A549 (cell line): Measurements from ENCODE around the gene CYB5D1.

Experiments used
- CHD2 ChIP-seq: fragments of 150-350 bp; IDR thresholded peaks from 2 replicates; pipeline ENCODE4 v1.6.1; 2014; ENCODE audit warnings: low read length; ENCODE audit not compliant: partially characterized antibody
- PHF8 ChIP-seq: fragments of 200-600 bp; sonication (generic); IDR thresholded peaks from 2 replicates; pipeline ENCODE4 v1.6.1; 2016; ENCODE audit warnings: low read depth, mild to moderate bottlenecking, antibody characterized with exemption, moderate library complexity, borderline replicate concordance
- POLR2A ChIP-seq: IDR thresholded peaks from 2 replicates; pipeline ENCODE4 v1.6.1; 2012; ENCODE audit warnings: mild to moderate bottlenecking, low read length
- POLR2AphosphoS2 ChIP-seq: conservative IDR thresholded peaks from 2 replicates; pipeline ENCODE4 v1.6.1; 2012; ENCODE audit warnings: low read length, improper control_type of control experiment, inconsistent platforms
- RCOR1 ChIP-seq: fragments of 150-350 bp; IDR thresholded peaks from 2 replicates; pipeline ENCODE4 v1.6.1; 2014; ENCODE audit warnings: antibody characterized with exemption, low read length, low read depth
- RFX5 ChIP-seq: fragments of 450-650 bp; IDR thresholded peaks from 2 replicates; pipeline ENCODE4 v1.7.1; 2014; ENCODE audit warnings: antibody characterized with exemption, mild to moderate bottlenecking, moderate library complexity
- SREBF2 ChIP-seq: fragments of 450-650 bp; IDR thresholded peaks from 2 replicates; pipeline ENCODE4 v1.6.1; 2014; ENCODE audit warnings: mild to moderate bottlenecking, moderate library complexity
- TF ChIP-seq, protein P1 (sequence below): fragments of >200 bp; sonication (Bioruptor Twin); formaldehyde crosslinking; IDR thresholded peaks from 3 replicates; pipeline ENCODE4 v1.5.1; 2016

DNA sequence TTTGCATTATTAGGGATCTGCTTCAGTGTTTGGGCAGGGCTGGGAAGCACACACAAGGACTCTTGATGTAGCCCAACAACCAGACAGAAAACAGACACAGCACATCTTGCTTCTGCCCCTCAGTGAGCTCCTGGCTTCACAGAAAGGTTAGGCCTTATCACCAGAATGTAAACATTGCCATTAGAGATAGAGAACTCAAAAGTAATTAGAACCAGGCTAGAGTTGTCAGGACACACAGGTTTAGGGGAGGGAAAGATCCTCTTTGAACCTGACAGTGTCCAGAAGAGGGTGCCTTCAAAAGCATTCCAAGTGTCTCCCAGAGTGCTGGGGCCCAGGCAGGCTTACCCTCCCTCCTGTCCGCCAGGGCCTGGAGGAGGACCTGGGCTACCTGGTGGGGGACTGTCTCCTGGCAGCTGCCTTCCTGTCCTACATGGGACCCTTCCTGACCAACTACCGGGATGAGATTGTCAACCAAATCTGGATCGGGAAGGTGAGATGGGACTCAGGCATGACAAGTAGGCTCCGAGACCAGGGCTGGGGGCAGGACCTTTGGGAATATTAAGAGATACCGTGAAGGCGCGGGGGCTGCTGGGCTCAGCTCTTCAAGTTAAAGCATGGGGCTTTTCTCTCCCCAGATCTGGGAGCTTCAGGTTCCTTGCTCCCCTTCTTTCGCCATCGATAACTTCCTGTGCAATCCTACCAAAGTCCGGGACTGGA, 40.7 kb upstream of the CYB5D1 start:
- TF ChIP-seq, protein P1, sequence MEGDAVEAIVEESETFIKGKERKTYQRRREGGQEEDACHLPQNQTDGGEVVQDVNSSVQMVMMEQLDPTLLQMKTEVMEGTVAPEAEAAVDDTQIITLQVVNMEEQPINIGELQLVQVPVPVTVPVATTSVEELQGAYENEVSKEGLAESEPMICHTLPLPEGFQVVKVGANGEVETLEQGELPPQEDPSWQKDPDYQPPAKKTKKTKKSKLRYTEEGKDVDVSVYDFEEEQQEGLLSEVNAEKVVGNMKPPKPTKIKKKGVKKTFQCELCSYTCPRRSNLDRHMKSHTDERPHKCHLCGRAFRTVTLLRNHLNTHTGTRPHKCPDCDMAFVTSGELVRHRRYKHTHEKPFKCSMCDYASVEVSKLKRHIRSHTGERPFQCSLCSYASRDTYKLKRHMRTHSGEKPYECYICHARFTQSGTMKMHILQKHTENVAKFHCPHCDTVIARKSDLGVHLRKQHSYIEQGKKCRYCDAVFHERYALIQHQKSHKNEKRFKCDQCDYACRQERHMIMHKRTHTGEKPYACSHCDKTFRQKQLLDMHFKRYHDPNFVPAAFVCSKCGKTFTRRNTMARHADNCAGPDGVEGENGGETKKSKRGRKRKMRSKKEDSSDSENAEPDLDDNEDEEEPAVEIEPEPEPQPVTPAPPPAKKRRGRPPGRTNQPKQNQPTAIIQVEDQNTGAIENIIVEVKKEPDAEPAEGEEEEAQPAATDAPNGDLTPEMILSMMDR, result no peak
- TF ChIP-seq POLR2AphosphoS2, result no peak
- TF ChIP-seq POLR2A, result no peak
- no peak for TF ChIP-seq PHF8
- no peak for TF ChIP-seq SREBF2
- no peak for TF ChIP-seq RFX5
- no peak for TF ChIP-seq CHD2
- TF ChIP-seq RCOR1, result no peak
